HepG2 (cell line): ENCODE results near the gene GUCY2D. TPM values are rescaled to one million over a fixed set of nuclear protein-coding genes. Genes with fewer than 3 reads are reported as not detected.

ENCODE experiments used
- ATAC-seq: fragments of 200-7000 bp; cut with Tn5 transposase; 3 replicates; pipeline ENCODE4 v1.9.1; 2020; ENCODE audit warnings: mild to moderate bottlenecking, moderate library complexity
- BruUV-seq: library from RNA; stranded (reverse); fragments of 400-500 nt; replicated peaks from 2 replicates; lab custom pipeline; 2021; lab: Mats Ljungman, UMichigan
- CTCF ChIA-PET: fragments of 300-600 bp; formaldehyde crosslinking; extraction: SDS; loops from one replicate; lab custom pipeline; 2021; ENCODE audit warnings: low total read pairs, inconsistent platforms, low intra/inter-chr PET ratio; lab: Yijun Ruan, JAX
- POLR2A ChIA-PET: fragments of 350-600 bp; sonication (Branson Sonifier 250); formaldehyde crosslinking; loops from one replicate; lab custom pipeline; 2020; ENCODE audit warnings: antibody characterized with exemption, inconsistent platforms; lab: Yijun Ruan, JAX
- DNase-seq: peaks from one replicate; pipeline ENCODE4 v3.0.0-alpha.2; 2015; ENCODE audit warnings: low spot score
- FAIRE-seq: peaks from 3 replicates; lab custom pipeline; 2011; peaks lifted over from hg19 to GRCh38; lab: Jason Lieb, UNC
- H2AFZ ChIP-seq: one replicate; pipeline ENCODE4 v1.6.1; 2011; ENCODE audit warnings: low read length, inconsistent platforms
- H3K27ac ChIP-seq: fragments of 300-600 bp; 3 replicates; pipeline ENCODE4 v1.8.0; 2011; ENCODE audit warnings: mixed run types, mild to moderate bottlenecking, mixed read lengths, low read length, inconsistent platforms; ENCODE audit not compliant: insufficient read depth; ENCODE audit errors: extremely low read length
- H3K27me3 ChIP-seq, 2 experiments: fragments of 200-600 bp in 1 of 2; 2 replicates in 1 of 2; 3 replicates in 1 of 2; pipeline versions ENCODE4 v1.6.0 to v1.8.0; 2011; ENCODE audit warnings: low read length in 2 of 2, mild to moderate bottlenecking in 2 of 2, moderate library complexity in 2 of 2, inconsistent platforms in 1 of 2; ENCODE audit not compliant: insufficient read depth in 2 of 2, control insufficient read depth in 1 of 2
- H3K36me3 ChIP-seq, 2 experiments: fragments of 200-600 bp in 1 of 2; replicated peaks in 1 of 2; 2 replicates in 1 of 2; 3 replicates in 1 of 2; pipeline versions ENCODE4 v1.5.1 to v1.8.0; 2011; ENCODE audit warnings: low read length in 2 of 2, inconsistent platforms in 1 of 2; ENCODE audit not compliant: insufficient read depth in 2 of 2, control insufficient read depth in 1 of 2
- H3K4me1 ChIP-seq: 2 replicates; pipeline ENCODE4 v1.5.1; 2012; ENCODE audit warnings: low read length, inconsistent platforms; ENCODE audit not compliant: insufficient read depth
- H3K4me2 ChIP-seq: 2 replicates; pipeline ENCODE4 v1.6.0; 2011; ENCODE audit warnings: low read depth, low read length, inconsistent platforms
- H3K4me3 ChIP-seq, 3 experiments: fragments of 200-600 bp in 1 of 3; sonication (generic), shearing (Covaris generic) in 1 of 3; replicated peaks in 1 of 3; 2 replicates each; pipeline ENCODE4 v1.5.1; 2011 to 2016; ENCODE audit warnings: low read length in 3 of 3, inconsistent platforms in 2 of 3, low read depth in 2 of 3, mild to moderate bottlenecking in 2 of 3, control low read depth in 1 of 3, mixed read lengths in 1 of 3; ENCODE audit not compliant: insufficient read depth in 1 of 3
- H3K79me2 ChIP-seq: one replicate; pipeline ENCODE4 v1.6.1; 2011; ENCODE audit warnings: low read length, inconsistent platforms; ENCODE audit not compliant: insufficient read depth
- H3K9ac ChIP-seq: 2 replicates; pipeline ENCODE4 v1.6.0; 2011; ENCODE audit warnings: mild to moderate bottlenecking, low read depth, low read length, inconsistent platforms; ENCODE audit not compliant: insufficient read depth
- H3K9me3 ChIP-seq: 2 replicates; pipeline ENCODE4 v1.5.1; 2012; ENCODE audit warnings: mild to moderate bottlenecking, low read length
- H4K20me1 ChIP-seq: 2 replicates; pipeline ENCODE4 v1.6.0; 2011; ENCODE audit warnings: inconsistent platforms, mild to moderate bottlenecking, low read length, moderate library complexity; ENCODE audit not compliant: insufficient read depth
- ONECUT2 ChIP-seq: sonication (generic); formaldehyde crosslinking; IDR thresholded peaks from 2 replicates; pipeline ENCODE4 v1.4.0; 2020; ENCODE audit warnings: missing genetic modification reagents
- TCF12 ChIP-seq, 2 experiments: fragments of 450-650 bp in 1 of 2; sonication (generic) in 1 of 2; formaldehyde crosslinking in 1 of 2; IDR thresholded peaks; 2 replicates each; pipeline versions ENCODE4 v1.6.1 to v1.8.0; 2017 to 2022; ENCODE audit warnings: antibody characterized with exemption in 1 of 2, mild to moderate bottlenecking in 1 of 2, missing genetic modification reagents in 1 of 2, moderate library complexity in 1 of 2
- WGBS: methylation state at CpG from one replicate; pipeline ENCODE4 v1.1.6; 2017; ENCODE audit warnings: low lambda C conversion rate; 5-methylcytosine and 5-hydroxymethylcytosine counted together
- in situ Hi-C: cut with HindIII; loops from 2 replicates; pipeline ENCODE4 v1.10.0; 2017; ENCODE audit warnings: low pct_unique_long_range_greater_than_20kb; ENCODE audit not compliant: extremely low pct_ligation_motif_present
- intact Hi-C: fragments of 100-400 bp; cut with micrococcal nuclease; formaldehyde crosslinking; loops from one replicate; pipeline ENCODE4 v1.10.0; 2022; ENCODE audit not compliant: unreplicated experiment
- polyA plus RNA-seq, 8 experiments: library from polyadenylated mRNA; depleted of rRNA in 3 of 8; stranded (reverse) in 7 of 8; unstranded in 1 of 8; fragments of >200 nt; fragmentation: Illumina TruSeq in 4 of 8; extraction: Trizol in 4 of 8; gene quantifications; 2 replicates each; pipeline versions ENCODE4 v1.2.1 to v1.2.3, GENCODE V29; 2011 to 2016; ENCODE audit warnings: low read depth in 4 of 8, missing spikeins in 1 of 8, mixed read lengths in 1 of 8; ENCODE audit not compliant: insufficient read depth in 1 of 8
- total RNA-seq, 5 experiments: library from RNA; depleted of rRNA; stranded (reverse); fragments of >200 nt; fragmentation: Illumina TruSeq; extraction: Trizol; gene quantifications; 2 replicates each; pipeline ENCODE4 v1.2.3, GENCODE V29; 2016; ENCODE audit warnings: low read depth in 1 of 5
- TF ChIP-seq, protein P1 (sequence below): sonication (generic); formaldehyde crosslinking; IDR thresholded peaks from 2 replicates; pipeline ENCODE4 v1.4.0; 2020; ENCODE audit warnings: missing genetic modification reagents
- TF ChIP-seq, protein P2 (sequence below): sonication (generic); formaldehyde crosslinking; IDR thresholded peaks from 2 replicates; pipeline ENCODE4 v1.5.1; 2020; ENCODE audit warnings: mild to moderate bottlenecking, missing genetic modification reagents, moderate library complexity
- TF ChIP-seq, protein P3 (sequence below): sonication (generic); IDR thresholded peaks from 2 replicates; pipeline ENCODE4 v1.6.1; 2016; ENCODE audit warnings: low read depth, borderline replicate concordance

Gene GUCY2D
- total and polyA plus RNA-seq, 2 of the 13 experiments (the other 11 are each of a cell fraction or from before 2014, with no cell fraction given), result not detected

DNA sequence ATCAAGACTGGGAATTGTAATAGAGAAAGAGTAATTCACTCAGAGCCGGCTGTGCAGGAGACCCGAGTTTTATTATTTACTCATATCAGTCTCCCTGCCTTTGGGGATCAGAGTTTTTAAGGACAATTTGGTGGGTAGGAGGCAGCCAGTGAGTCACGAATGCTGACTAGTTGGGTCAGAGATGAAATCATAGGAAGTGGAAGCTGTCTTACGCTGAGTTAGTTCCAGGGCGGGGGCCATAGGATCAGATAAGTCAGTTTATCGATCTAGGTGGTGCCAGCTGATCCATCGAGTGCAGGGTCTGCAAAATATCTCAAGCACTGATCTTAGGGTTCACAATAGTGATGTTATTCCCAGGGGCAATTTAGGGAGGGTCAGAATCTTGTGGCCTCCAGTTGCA, 20.2 kb upstream of the GUCY2D start:
- TF ChIP-seq, protein P1, sequence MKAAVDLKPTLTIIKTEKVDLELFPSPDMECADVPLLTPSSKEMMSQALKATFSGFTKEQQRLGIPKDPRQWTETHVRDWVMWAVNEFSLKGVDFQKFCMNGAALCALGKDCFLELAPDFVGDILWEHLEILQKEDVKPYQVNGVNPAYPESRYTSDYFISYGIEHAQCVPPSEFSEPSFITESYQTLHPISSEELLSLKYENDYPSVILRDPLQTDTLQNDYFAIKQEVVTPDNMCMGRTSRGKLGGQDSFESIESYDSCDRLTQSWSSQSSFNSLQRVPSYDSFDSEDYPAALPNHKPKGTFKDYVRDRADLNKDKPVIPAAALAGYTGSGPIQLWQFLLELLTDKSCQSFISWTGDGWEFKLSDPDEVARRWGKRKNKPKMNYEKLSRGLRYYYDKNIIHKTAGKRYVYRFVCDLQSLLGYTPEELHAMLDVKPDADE, result no peak
- TF ChIP-seq, protein P2, sequence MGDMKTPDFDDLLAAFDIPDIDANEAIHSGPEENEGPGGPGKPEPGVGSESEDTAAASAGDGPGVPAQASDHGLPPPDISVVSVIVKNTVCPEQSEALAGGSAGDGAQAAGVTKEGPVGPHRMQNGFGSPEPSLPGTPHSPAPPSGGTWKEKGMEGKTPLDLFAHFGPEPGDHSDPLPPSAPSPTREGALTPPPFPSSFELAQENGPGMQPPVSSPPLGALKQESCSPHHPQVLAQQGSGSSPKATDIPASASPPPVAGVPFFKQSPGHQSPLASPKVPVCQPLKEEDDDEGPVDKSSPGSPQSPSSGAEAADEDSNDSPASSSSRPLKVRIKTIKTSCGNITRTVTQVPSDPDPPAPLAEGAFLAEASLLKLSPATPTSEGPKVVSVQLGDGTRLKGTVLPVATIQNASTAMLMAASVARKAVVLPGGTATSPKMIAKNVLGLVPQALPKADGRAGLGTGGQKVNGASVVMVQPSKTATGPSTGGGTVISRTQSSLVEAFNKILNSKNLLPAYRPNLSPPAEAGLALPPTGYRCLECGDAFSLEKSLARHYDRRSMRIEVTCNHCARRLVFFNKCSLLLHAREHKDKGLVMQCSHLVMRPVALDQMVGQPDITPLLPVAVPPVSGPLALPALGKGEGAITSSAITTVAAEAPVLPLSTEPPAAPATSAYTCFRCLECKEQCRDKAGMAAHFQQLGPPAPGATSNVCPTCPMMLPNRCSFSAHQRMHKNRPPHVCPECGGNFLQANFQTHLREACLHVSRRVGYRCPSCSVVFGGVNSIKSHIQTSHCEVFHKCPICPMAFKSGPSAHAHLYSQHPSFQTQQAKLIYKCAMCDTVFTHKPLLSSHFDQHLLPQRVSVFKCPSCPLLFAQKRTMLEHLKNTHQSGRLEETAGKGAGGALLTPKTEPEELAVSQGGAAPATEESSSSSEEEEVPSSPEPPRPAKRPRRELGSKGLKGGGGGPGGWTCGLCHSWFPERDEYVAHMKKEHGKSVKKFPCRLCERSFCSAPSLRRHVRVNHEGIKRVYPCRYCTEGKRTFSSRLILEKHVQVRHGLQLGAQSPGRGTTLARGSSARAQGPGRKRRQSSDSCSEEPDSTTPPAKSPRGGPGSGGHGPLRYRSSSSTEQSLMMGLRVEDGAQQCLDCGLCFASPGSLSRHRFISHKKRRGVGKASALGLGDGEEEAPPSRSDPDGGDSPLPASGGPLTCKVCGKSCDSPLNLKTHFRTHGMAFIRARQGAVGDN (CRISPR knock-in tag), result no peak
- TF ChIP-seq, protein P3, sequence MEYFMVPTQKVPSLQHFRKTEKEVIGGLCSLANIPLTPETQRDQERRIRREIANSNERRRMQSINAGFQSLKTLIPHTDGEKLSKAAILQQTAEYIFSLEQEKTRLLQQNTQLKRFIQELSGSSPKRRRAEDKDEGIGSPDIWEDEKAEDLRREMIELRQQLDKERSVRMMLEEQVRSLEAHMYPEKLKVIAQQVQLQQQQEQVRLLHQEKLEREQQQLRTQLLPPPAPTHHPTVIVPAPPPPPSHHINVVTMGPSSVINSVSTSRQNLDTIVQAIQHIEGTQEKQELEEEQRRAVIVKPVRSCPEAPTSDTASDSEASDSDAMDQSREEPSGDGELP, result peak; percentile 25; the same call in 1 of the 2 replicates
- no peak for TF ChIP-seq TCF12 (IDR thresholded peaks at IDR 0.05)
- no peak for TF ChIP-seq TCF12 (CRISPR knock-in tag; IDR thresholded peaks at IDR 0.05)
- peak; percentile 57; the same call in 1 of the 2 replicates for TF ChIP-seq ONECUT2
- H3K9ac ChIP-seq, result no peak overlapping the region
- FAIRE-seq, result no peak
- H3K9me3 ChIP-seq, result no peaks in the 10 kb centered on the region
- no peak overlapping the region for H2AFZ ChIP-seq
- H3K27me3 ChIP-seq, result peaks cover 2 to 20% of the 10 kb centered on the region in 2 experiments; a peak in 4 of 5 replicates
- CTCF ChIA-PET, result no interaction called here
- ATAC-seq, result no peak; the same call in 2 of the 3 replicates
- no peaks in the 10 kb centered on the region for H3K79me2 ChIP-seq
- peaks cover 4% of the 10 kb centered on the region for H3K4me1 ChIP-seq
- H3K36me3 ChIP-seq, result no peaks in the 10 kb centered on the region
- BruUV-seq, result no TSS peak
- no peaks in the 10 kb centered on the region for H4K20me1 ChIP-seq
- H3K4me3 ChIP-seq, result no peak overlapping the region
- H3K27ac ChIP-seq, result no peak overlapping the region
- H3K4me2 ChIP-seq, result no peak overlapping the region
- intact Hi-C loops (no loop called here), in situ Hi-C loops (no loop called here)
- DNase-seq, result no peak
- POLR2A ChIA-PET, result interaction anchor here (1.2 kb wide), 1 partner anchor 50 kb away, joined by 3 read pairs; the partner anchor contains the start of genes CNTROB and TRAPPC1
- WGBS, result 17% methylated on average over 7 of the region's 7 CpGs
